NT2/D1 (cell line): ENCODE measurements around the gene SCART1.

Experiments
- DNase-seq: peaks from one replicate; pipeline ENCODE4 v3.0.0-alpha.2; 2011; ENCODE audit warnings: low read depth, low spot score
- H3K27me3 ChIP-seq: 2 replicates; pipeline ENCODE4 v1.6.0; 2011; ENCODE audit warnings: mild to moderate bottlenecking; ENCODE audit not compliant: insufficient read length, insufficient read depth
- H3K36me3 ChIP-seq: 2 replicates; pipeline ENCODE4 v1.6.1; 2011; ENCODE audit warnings: mild to moderate bottlenecking, low read length, mixed read lengths; ENCODE audit not compliant: insufficient read depth, insufficient read length
- H3K4me1 ChIP-seq: 2 replicates; pipeline ENCODE4 v1.5.1; 2011; ENCODE audit not compliant: insufficient read depth, insufficient read length
- H3K4me3 ChIP-seq: 2 replicates; pipeline ENCODE4 v1.5.1; 2011; ENCODE audit warnings: low read depth; ENCODE audit not compliant: insufficient read length
- H3K9ac ChIP-seq: 2 replicates; pipeline ENCODE4 v1.6.0; 2011; ENCODE audit warnings: low read depth; ENCODE audit not compliant: insufficient read length
- H3K9me3 ChIP-seq: 2 replicates; pipeline ENCODE4 v1.5.1; 2011; ENCODE audit warnings: mild to moderate bottlenecking, low read length; ENCODE audit not compliant: insufficient read depth
- SUZ12 ChIP-seq: IDR thresholded peaks from 2 replicates; pipeline ENCODE4 v1.6.1; 2011; ENCODE audit not compliant: insufficient read length, insufficient read depth; ENCODE audit errors: extremely low read depth
- YY1 ChIP-seq: IDR thresholded peaks from 2 replicates; pipeline ENCODE4 v1.6.1; 2011; ENCODE audit not compliant: insufficient read length, insufficient read depth
- ZNF274 ChIP-seq: IDR thresholded peaks from 2 replicates; pipeline ENCODE4 v1.6.1; 2011; ENCODE audit warnings: mild to moderate bottlenecking, low read depth, low read length

Gene SCART1

GRCh38 chr10:133452453-133452852 is 1.3 kb upstream of the SCART1 start:
- TF ChIP-seq SUZ12 (no peak), ZNF274 (no peak), YY1 (no peak)
- H3K4me3 ChIP-seq, result no peak overlapping the region
- H3K9me3 ChIP-seq, result peaks cover 19% of the 10 kb centered on the region
- H3K4me1 ChIP-seq, result no peaks in the 10 kb centered on the region
- H3K9ac ChIP-seq, result no peak overlapping the region
- DNase-seq, result no peak
- H3K36me3 ChIP-seq, result no peaks in the 10 kb centered on the region
- H3K27me3 ChIP-seq, result no peaks in the 10 kb centered on the region

- no peak overlapping the region for H3K4me3 ChIP-seq
- no peaks in the 10 kb centered on the region for H3K4me1 ChIP-seq
- H3K36me3 ChIP-seq, result no peaks in the 10 kb centered on the region
- no peak overlapping the region for H3K9ac ChIP-seq
- no peaks in the 10 kb centered on the region for H3K9me3 ChIP-seq
- DNase-seq, result no peak
- H3K27me3 ChIP-seq, result no peaks in the 10 kb centered on the region
- no peak for TF ChIP-seq YY1
- TF ChIP-seq SUZ12, result no peak
- TF ChIP-seq ZNF274, result no peak
Observed at GRCh38 chr10:133454204-133454893, 604 bp downstream of the SCART1 start.

- Histone ChIP-seq H3K4me1 (no peaks in the 10 kb centered on the region), H3K27me3 (no peaks in the 10 kb centered on the region), H3K9ac (no peak overlapping the region), H3K4me3 (no peak overlapping the region), H3K36me3 (no peaks in the 10 kb centered on the region), H3K9me3 (no peaks in the 10 kb centered on the region)
- DNase-seq, result no peak
- TF ChIP-seq SUZ12, result no peak
- TF ChIP-seq ZNF274, result no peak
- no peak for TF ChIP-seq YY1
Observed at GRCh38 chr10:133455196-133455595, 1.5 kb downstream of the SCART1 start.

- Histone ChIP-seq H3K36me3 (no peaks in the 10 kb centered on the region), H3K9ac (no peak overlapping the region), H3K27me3 (no peaks in the 10 kb centered on the region), H3K9me3 (no peaks in the 10 kb centered on the region), H3K4me1 (no peaks in the 10 kb centered on the region), H3K4me3 (no peak overlapping the region)
- TF ChIP-seq YY1 (no peak), SUZ12 (no peak), ZNF274 (no peak)
- no peak for DNase-seq
Observed at GRCh38 chr10:133455611-133456031, 1.9 kb downstream of the SCART1 start.

- Histone ChIP-seq H3K27me3 (no peaks in the 10 kb centered on the region), H3K9me3 (no peaks in the 10 kb centered on the region), H3K36me3 (no peaks in the 10 kb centered on the region), H3K4me1 (no peaks in the 10 kb centered on the region), H3K4me3 (no peak overlapping the region), H3K9ac (no peak overlapping the region)
- no peak for DNase-seq
- TF ChIP-seq ZNF274 (no peak), SUZ12 (no peak), YY1 (no peak)
Observed at GRCh38 chr10:133456041-133456951, 2.6 kb downstream of the SCART1 start.

GRCh38 chr10:133457100-133457841 is 3.5 kb downstream of the SCART1 start:
- H3K36me3 ChIP-seq, result no peaks in the 10 kb centered on the region
- H3K4me1 ChIP-seq, result no peaks in the 10 kb centered on the region
- H3K9ac ChIP-seq, result no peak overlapping the region
- no peak overlapping the region for H3K4me3 ChIP-seq
- DNase-seq, result no peak
- H3K27me3 ChIP-seq, result no peaks in the 10 kb centered on the region
- TF ChIP-seq YY1, result no peak
- no peaks in the 10 kb centered on the region for H3K9me3 ChIP-seq
